UCSD-AML1 (cell line): Measurements from ENCODE around the gene ENTPD2.

Experiments
- DNase-seq: peaks from one replicate; lab custom pipeline; 2025; ENCODE audit not compliant: unreplicated experiment; lab: John Stamatoyannopoulos, UW

The ENTPD2 gene

DNA sequence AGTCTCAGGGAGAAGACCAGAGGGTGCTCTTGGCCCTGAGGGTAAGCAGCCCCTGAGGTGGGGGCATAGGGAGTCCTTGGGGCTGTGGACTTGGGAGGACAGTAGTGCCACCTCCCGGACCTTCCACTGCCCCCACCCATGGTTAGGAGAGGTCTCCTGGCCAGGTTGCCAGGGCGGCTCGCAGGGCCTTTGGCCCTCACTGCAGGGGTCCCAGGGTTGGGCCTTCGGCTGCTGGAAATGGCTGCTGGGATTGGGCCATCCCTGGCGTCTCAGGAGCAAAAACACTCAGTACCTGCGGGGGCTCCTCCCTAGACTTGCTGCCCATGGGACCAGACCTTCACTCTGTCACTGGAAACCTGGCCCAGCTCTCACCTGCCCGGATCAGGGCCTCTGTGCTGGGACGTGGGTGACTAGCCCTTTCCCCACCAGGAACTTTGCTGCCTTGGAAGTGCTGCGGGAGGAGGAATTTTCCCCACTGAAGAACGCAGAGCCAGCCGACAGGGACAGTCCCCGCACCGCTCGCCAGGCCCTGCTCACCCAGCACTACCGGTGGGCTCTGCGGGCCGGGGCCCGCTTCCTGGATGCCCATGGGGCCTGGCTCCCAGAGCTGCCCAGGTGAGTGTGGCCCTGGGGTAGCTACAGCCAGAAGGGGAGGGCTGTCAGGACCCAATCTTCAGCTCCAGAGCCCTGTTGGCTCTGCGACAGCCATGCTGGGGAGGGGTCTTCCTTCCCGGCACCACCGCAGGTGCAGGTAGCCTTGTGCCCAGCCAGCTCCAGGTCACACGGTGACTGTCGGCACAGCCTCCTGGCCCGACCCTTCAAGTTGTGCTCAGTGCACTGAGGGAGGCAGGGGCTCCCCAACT is 26.6 kb upstream of the ENTPD2 start:
- DNase-seq, result no peak

DNA sequence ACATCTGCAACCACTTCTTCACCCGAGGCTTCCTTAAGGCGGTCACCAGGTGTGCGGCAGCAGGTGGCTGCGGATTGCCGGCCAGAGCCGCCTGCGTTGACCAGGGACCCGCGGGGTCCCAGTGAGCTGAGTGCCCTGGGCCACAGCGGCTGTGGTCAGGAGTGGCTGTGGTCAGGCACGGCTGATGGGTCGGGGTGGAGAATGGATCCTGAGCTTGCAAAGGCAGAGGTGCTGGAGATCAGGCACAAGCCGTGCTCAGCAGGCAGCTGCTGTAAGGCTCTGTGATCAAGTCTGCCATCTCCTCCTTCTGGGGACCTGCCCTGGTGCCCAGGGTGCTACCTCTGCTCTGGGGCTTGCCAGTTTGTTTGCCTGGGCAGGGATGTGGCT is 25.5 kb upstream of the ENTPD2 start:
- DNase-seq, result no peak

DNA sequence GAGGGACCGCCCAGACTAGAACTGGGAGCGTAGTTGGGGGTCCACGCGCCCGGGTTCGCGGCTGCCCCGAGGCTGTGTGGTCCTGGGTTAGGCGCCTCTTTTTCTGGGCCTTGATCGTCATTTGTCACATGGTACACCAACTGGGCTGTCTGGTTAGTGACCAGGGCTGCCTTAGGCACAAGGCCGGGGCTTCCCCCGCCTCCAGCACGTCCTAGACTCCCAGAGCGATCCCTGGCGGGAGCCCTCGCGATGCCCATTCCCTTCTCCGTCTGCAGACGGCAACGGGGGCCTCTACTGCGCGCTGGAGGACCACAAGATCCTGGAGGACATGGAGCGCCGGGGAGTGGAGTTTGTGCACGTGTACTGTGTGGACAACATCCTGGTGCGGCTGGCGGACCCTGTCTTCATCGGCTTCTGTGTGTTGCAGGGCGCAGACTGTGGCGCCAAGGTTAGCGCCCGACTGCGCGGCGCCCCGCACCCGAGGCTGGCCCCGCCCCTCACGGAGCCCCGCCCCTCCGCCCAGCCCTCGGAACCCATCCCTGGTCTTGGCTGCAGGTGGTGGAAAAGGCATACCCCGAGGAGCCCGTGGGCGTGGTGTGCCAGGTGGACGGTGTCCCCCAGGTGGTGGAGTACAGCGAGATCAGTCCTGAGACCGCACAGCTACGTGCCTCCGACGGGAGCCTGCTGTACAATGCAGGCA is 25.0 kb upstream of the ENTPD2 start:
- DNase-seq, result no peak

DNA sequence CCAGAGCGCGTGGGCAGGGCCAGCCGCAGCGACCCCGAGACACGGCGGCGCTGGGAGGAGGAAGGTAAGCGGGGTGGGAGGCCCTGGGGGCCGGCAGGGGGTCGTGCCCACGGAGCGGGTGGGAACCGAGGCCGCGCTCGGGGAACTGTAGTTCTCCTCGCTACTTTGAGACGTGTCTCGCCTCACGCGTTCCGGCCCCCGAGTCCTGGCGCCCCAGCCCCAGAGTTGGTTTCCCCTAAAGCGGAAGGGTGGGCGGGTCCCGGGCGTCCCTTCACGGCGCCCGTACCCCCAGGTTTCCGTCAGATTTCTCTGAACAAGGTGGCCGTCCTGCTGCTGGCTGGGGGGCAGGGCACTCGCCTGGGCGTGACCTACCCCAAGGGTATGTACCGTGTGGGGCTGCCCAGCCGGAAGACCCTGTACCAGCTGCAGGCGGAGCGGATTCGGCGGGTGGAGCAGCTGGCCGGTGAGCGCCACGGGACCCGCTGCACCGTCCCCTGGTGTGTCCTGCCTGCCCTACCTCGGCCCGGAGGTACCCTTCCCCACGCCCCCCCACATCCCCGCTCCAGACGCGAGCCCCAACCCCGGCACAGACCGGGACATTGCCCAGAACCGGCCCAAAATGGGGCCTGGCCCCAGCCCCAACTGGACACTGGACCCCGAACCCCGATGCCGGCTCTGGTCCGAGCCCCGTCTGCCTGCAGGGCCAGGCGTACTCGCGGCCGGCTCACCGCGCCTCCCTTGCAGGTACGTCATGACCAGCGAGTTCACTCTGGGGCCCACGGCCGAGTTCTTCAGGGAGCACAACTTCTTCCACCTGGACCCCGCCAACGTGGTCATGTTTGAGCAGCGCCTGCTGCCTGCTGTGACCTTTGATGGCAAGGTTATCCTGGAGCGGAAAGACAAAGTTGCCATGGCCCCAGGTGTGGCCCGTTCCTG is 24.2 kb upstream of the ENTPD2 start:
- DNase-seq, result no peak

DNA sequence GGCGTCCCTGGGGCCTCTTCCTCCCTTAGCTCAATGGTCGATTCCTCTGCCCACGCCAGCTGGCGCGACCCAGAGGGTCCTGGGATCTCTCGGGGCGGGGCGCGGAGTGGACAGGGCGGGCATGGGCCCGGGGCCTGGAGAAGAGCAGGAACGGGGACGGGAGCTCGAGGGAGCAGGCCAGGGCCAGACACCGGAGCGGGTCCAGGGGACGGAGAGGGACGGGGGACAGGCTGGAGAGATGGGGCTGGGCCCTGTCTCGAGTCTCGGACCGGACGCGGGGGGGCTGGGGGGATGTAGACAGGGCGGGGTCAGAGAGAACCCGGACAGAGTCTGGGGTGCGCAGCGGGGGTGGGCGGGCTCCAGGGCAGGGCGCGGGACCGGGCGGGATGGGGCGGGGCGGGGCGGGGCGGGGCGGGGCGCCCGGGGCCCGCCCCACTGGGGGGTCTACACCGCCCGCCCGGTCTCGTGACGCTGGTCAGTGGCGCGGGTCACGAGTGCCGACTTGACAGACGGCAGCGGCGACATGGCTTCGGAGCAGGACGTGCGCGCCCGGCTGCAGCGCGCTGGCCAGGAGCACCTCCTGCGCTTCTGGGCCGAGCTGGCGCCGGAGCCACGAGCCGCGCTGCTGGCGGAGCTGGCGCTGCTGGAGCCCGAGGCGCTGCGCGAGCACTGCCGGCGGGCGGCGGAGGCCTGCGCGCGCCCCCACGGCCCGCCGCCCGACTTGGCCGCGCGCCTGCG is 23.3 kb upstream of the ENTPD2 start, which contains the start of gene UAP1L1:
UAP1L1 (plus strand) TSS at position 508 of the 738 bp plus-strand sequence; CDS start at position 524, 16 bp downstream.
- DNase-seq, result peak; percentile 47

GRCh38 chr9:137076636-137077009 is 22.8 kb upstream of the ENTPD2 start:
- DNase-seq, result no peak

DNA sequence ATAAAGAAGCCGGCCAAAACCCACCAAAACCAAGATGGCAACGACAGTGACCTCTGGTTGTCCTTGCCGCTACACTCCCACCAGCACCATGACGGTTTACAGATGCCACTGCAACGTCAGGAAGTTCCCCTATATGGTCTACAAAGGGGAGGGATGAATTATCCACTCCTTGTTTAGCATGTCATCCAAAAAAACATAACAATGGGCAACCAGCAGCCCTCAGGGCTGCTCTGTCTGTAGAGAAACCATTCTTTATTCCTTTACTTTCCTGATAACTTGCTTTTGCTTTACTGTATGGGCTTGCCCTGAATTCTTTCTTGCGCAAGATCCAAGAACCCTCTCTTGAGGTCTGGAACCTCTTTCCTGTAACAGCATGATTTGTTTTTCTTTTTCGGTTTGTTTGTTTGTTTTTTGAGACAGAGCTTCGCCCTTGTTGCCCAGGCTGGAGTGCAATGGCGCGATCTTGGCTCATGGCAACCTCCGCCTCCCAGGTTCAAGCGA is 21.5 kb upstream of the ENTPD2 start:
- no peak for DNase-seq

DNA sequence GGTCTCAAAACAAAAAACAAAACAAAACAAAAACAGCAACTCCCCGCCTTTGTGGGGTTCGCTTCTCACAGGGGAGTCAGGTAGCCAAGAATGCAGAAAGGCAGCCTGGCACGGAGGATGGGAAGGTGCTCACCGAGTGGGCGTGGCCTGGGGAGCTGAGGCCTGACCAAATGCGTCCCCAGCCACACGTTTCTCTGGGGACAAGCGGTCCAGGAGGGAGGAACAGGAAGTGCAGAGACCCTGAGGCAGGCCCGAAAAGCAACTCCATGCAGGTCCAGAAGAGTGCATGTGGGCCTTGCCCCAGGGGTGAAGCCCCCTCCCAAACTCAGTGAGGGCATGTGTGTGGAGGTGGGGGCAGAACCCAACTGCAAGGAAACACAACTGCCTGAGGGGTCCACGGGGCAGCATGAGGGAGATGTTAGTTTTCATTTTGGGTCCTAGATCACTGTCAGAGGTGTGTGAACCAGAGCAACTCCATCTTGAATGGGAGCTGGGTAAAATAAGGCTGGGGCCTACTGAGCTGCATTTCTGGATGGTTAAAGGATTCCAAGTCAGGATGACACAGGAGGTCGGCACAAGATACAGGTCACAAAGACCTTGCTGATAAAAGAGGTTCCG is 20.9 kb upstream of the ENTPD2 start:
- no peak for DNase-seq

DNA sequence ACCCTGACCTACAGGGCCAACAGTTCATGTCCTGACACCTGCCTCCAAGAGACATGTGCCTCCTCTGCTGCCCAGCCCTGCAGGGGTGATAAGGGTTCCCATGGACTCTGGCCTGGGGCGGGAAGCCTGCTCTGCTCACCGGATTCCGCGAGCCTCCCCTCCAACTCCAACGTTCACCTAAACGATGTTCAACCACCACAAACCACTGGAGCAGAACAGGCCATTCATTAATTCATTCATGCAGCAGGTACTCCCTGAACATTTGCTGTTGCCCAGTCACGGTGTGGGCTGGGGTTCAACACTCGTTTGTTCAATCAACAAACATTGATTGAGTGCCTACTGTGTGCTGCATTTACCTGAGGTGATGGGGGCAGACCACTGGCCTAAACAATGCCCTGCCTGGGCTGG is 20.1 kb upstream of the ENTPD2 start:
- DNase-seq, result no peak

DNA sequence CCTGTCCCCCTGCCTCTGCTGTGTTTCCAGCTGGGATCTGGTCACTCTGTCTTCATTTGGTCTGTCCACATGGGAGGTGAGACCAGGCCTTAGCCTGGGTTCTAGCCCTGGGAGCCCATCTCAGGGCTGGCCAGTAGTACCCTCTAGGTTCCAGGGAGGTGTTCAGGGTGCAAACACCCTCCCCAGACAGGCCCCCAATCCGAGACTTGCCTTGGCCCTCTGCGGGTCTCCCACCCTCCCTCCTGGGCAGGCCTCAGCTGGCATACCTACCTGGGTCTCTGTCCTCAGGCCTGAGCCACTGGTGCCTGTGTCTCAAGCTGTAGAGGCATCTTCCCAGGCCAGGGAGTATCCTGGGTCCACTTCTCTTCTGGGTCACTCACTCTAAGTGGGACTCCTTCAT is 17.4 kb upstream of the ENTPD2 start:
- no peak for DNase-seq

GRCh38 chr9:137070906-137071275 is 17.0 kb upstream of the ENTPD2 start:
- no peak for DNase-seq

- DNase-seq, result peak; percentile 89
Observed at GRCh38 chr9:137070201-137070905, 16.5 kb upstream of the ENTPD2 start, which contains the start of gene SAPCD2. TSS of gene SAPCD2 (minus strand) at chr9:137070557. CDS start at chr9:137070460, 97 bp downstream.

GRCh38 chr9:137069508-137070091 is 15.7 kb upstream of the ENTPD2 start:
- no peak for DNase-seq

DNA sequence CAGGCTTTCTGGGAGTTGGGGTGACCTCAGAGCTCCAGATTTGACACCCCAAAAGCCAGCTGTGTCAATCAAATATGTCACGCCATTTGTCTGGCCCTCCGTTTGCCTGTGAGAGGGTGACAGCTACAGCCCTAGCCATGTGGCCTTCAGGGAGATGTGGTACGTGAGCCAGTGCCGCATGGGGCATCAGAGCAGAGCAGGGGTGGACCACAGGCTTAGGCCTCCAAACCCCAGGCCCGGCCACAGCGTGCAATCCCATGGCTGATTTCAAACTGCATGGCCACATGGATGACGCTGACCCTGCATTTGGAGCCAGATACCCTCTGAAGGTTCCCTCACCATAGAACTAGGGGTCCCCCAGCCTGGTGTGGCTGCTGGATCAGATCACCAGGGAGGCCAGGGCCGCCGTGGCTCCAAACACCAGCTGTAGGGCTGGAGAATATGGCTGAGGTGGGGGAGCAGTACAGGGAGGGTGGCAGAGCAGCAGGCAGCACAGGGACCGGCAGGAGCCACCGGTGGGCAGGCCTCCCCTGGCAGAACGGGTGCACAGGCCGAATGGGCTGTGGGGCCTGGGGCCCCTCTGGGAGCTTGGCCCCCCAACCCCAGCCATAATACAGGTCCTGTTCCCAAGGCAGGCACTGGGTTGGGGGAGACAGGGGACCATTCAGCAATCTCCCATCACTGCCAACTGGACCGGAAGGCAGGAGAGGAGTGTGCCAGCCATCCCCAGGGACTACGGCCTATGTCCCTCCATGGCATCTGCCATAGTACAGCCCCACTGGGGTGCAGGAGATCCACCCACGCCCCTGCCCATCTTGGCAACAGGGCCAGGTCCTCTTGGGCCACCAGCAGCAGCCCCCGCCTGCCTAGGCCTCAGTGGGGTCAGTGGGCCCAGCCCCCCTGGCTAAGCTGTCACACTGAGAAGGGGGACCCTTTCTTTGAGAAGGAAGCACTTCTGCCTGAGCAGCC is 15.0 kb upstream of the ENTPD2 start:
- DNase-seq, result no peak

DNA sequence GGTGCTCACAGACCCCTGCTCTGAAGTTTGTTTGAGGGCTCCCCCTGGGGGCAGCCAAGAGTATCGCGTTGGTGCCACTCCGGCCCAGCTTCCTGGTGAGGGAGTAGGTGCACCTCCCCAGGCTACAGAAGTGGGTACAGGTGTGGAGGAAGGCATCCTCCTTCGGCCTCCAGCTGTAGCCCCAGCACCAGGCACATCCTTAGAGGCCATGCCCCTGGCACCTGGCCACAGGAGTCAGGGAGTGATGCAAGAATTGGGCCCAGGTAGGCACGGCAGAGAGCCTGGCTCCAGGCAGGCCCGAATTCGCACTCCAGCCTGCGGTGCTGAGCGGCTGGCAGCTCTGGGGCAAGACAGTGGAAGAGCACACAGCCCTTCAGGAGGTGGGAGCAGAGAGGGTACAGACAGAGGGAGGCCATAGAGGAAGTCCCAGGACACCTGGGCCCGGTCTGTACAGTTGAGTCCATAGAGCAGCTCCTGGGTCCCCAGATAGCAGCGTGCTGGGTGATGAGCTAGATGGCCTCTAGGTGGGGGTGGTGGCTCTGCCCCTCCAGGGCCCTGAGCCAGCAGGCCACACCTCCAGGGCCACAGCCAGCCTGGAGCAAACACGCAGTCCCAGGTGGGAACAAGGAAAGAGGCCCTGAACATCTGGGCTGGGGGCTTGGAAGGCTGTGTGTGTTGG is 14.1 kb upstream of the ENTPD2 start:
- DNase-seq, result peak; percentile 77

- DNase-seq, result no peak
Observed at GRCh38 chr9:137066096-137066861, 12.4 kb upstream of the ENTPD2 start.
